Erythroblast (primary cell): ENCODE data around the gene THSD1.
"Not testable (repeated sequence)": the region's sequence is repeated elsewhere in the genome, so short reads cannot be mapped to it uniquely, and the experiment has no call there.

Source experiments
- GATA1 ChIP-seq: IDR thresholded peaks from 2 replicates; pipeline ENCODE4 v1.6.1; 2011; ENCODE audit warnings: low read depth, mild to moderate bottlenecking, control low read depth, low read length, moderate library complexity
- POLR2A ChIP-seq: IDR thresholded peaks from 2 replicates; pipeline ENCODE4 v1.6.1; 2011; ENCODE audit warnings: mild to moderate bottlenecking, low read length

GRCh38 chr13:52342203-52342602, 63.8 kb downstream of the THSD1 start:
- TF ChIP-seq POLR2A, GATA1: not testable (repeated sequence)
